HG02973 (cell line): ENCODE results near the gene POLR2J.
"Not testable (repeated sequence)": the region's sequence is repeated elsewhere in the genome, so short reads cannot be mapped to it uniquely, and the experiment has no call there.

Source experiments
- ATAC-seq: cut with Tn5 transposase; IDR thresholded peaks from one replicate; pipeline ENCODE4 v1.9.1; 2021; ENCODE audit warnings: moderate library complexity; ENCODE audit not compliant: unreplicated experiment

Gene POLR2J

DNA sequence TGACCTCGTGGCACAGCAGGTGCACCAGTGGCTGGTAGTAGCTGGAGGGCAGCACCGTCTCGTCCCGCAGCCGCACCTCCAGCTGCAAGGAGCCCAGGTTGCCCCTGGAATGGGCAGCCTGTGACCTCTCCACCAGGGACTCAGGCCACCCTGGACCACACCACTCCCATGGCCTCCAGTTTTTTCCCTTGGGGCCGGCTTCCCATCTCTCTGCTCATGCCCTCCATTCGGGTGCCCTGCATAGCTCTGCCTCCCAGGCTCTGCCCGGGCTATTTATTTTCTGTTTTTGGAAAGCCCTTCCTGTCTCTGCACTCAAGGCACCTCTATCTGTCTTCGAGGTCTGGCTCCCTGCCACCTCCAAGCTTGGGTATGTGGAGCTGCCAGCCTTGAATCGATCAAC is 18.1 kb upstream of the POLR2J start:
- ATAC-seq: not testable (repeated sequence)

DNA sequence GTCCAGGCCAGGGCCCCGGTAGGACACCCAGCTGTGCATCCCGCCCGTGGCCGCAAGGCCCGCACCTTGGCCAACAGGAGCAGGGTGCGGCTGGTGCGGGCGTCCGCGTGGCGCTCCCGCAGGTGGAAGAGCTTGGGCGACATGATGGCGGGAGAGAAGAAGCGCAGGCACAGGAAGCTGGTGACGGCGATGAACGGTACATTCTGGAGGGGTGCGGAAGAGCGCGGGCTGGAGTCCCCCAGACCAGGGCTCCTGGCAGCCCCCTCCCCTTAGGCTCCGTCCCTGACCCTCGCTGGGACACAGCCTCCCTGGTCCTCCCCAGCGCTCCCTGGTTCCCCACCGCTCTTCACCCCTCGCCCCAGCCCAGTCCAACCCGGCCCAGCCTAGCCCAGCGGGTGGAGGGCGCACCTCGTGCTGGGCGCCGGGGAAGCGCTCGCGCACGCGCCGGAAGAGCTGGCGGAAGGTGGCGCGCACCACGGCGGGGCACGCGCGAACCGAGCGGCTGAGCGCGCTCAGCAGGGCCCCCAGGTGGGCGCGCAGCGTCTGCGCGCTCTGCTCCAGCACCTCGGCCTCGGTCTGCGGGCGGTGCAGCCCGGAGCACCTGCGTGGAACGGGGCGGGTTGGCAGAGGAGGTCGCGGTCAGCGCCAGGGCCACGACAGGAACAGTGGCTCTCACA is 15.9 kb upstream of the POLR2J start:
- ATAC-seq: peak; percentile 59

GRCh38 chr7:102494026-102494425 is 15.3 kb upstream of the POLR2J start:
- ATAC-seq: not testable (repeated sequence)

DNA sequence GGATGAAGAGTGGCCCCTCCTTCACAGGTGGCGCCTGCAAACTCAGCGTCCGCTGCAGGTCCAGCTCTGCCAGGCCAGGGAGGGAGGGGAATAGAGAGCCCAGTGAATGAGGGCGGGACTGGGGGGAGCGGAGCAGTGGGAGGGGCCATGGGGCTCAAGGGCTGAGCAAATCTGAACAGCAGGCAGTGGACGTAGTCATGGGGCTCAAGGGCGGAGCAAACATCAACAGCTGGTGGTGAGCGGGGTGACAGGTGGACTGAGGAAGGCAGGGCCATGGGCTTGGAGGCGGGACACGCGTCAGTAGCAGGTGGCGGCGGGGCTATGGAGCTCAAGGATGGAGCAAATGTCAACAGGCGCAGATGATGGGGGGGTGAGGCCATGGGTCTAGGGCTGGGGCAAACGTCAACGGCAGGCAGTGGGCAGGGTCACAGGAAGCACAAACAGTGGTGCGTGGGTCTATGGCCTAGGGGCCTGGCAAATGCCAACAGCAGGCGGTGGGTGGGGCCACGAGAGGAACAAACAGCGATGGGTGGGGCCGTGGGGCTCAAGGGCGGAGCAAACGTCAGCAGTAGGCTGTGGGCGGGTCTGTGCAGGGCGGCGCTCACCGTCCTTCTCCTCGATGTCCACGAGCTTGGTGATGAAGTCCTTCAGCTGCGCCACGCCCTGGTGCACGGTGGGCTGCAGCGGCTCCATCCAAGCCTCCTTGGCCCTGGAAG is 14.7 kb upstream of the POLR2J start:
- ATAC-seq: peak; percentile 24

- ATAC-seq: peak; percentile 40
Measured at GRCh38 chr7:102490529-102491075, 11.9 kb upstream of the POLR2J start.

DNA sequence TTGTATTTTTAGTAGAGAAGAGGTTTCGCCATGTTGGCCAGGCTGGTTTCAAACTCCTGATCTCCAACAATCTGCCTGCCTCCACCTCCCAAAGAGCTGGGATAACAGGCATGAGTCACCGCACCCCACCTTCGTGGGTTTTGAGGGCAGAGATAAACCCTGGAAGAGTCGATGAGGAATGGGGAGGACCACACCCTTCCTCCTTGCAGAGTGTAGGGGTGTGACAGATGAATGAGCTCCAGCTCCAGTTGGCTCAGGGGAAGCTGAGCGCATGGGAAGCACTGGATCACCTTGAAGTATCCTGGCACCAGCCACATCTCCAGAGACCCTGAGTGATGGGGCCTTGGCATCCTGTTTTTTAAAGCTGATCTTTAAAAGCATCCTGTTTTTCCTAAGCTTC is 5.6 kb upstream of the POLR2J start:
- not testable (repeated sequence) for ATAC-seq

DNA sequence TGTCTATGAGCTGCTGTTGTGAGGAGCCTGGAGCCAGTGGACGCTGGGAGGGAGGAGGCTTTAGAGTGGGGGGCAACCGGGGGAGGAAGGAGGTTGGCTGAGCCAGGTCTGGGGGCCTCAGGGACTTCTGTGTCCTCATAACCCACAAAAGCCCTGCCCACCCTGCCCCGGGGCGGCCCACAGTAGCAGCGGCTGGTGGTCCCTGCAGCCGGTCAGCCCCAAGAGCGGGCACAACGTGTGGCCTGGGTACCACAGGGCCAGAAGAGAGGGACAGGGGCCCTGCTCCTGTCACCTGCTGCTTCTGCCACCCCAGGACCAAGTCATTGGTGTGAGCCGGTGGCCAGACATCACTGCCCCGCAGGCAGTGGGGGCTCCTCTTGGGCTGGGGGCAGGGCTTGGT is 3.2 kb upstream of the POLR2J start:
- not testable (repeated sequence) for ATAC-seq

DNA sequence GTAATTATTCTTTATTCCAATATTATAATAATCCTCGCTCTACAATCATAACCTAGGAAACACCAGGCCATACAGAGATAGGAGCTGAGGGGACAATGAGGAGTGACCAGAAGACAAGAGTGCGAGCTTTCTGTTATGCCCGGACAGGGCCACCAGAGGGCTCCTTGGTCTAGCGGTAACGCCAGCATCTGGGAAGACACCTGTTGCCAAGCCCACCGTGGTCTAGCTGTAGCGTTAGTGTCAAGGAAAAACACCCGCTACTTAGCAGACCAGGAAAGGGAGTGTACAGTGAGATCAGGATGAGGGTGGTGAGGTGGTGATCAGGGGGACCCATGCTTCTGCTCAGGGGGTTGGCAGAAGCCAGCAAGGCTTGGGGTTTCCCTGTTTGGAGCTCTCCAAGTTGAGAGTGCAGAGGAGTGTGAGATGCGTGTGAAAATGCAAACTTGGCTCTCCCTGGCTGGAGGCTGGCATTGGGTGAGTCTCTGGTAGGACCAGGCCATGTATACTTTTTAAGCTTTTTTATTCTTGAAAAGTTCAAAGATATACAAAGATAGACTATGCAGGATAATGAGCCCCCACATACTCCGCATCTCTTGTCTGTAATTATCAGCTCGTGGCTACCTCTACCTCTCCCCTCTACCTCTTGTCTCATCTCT is 1.4 kb upstream of the POLR2J start:
- not testable (repeated sequence) for ATAC-seq

DNA sequence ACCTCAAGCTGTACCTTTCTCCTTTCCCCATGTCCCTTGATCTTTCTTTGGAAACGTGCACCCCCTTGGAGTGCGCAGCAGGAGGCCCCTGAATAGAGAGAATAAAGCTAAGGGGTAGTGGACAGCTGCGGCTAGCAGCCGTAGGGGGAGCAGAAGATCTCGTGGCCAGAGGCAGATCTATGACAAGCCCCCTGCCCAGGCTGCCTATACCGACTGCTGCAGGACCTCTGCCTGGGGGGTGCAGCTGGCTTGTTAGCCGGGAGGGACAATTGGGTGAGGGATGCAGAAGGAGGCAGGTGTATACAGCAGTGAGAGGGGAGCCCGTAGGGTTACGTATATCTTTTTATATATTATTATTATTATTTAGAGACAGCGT is 475 bp upstream of the POLR2J start:
- ATAC-seq: peak; percentile 30

DNA sequence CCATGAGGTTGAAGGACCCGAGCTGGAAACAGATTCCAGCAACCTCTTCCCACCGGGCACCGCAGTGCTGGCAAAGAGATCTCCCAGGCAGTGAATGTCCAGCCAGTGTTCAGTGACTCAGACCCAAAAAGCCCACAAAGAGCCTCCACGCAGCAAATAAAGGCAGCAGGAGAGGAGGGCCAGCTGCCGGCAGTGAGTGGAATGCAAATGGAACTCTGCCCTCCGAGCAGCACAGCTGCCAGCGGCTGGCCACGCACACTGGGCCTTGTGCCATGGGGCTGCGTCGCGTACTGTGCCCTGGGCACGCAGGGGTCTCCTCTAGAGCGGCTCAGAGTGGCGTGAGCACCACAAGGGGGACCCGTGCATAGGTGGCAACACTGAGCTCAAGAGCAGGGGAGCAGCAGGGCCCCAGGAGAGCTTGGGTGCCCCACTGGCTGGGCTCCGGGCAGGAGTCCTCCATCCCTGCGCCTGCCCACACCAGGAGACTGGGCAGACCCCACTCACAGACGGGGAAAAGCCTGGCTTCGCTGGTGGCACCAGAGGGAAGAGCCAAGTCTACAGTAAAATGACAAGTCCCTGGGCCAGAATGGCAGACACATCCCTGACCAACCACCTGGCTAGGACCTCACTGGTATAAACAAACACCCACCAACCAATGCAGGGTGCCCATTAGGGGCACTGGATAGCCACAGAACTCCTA is 3.8 kb downstream of the POLR2J start:
- ATAC-seq: not testable (repeated sequence)

DNA sequence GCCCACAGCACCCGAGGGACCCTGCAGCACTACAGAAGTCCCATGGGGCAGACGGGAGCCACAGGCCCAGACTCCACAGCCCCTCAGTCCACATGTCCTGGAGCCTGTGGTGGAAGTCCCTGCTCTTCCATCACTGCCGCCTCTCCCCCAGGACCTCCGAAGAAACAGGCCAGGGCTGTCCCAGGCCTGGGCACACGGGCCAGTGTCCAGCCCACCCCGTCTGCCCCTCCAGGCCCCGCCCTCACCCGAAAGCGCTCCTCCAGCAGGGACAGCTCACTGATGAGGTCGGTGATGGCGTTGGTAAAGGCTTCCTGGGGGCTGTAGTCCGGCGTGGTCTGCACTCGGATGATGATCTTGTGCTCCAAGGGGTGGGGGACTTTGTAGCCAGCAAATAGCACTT is 4.6 kb downstream of the POLR2J start:
- not testable (repeated sequence) for ATAC-seq

- no peak for ATAC-seq
Measured at GRCh38 chr7:102473271-102473991, 5.3 kb downstream of the POLR2J start.

GRCh38 chr7:102472126-102473041 is 6.3 kb downstream of the POLR2J start:
- no peak for ATAC-seq

- no peak for ATAC-seq
Measured at GRCh38 chr7:102471791-102472125, 7.0 kb downstream of the POLR2J start.

GRCh38 chr7:102469972-102470825 is 8.5 kb downstream of the POLR2J start:
- no peak for ATAC-seq

DNA sequence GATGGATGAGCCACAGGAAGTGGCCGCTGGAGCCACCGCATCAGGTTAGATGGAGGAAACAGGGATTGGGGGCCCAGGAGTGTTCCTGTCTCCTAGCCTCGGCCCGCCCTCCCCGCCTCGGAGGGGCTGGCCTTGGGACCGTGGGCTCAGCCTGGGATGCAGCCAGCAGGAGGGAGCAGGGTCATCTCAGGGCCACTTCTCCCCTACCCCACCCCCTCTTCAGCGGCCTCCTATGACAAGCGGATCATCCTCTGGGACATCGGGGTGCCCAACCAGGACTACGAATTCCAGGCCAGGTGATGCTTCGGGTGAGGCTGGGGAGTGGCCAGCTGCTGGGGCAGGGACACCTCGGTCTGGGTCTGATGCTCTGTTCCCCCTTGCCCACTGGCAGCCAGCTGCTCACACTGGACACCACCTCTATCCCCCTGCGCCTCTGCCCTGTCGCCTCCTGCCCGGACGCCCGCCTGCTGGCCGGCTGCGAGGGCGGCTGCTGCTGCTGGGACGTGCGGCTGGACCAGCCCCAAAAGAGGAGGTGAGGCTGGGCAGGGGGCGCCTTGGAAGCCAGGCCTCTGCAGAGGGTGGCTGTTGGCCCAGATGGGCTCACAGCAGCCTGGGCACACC is 9.3 kb downstream of the POLR2J start:
- no peak for ATAC-seq

- no peak for ATAC-seq
Measured at GRCh38 chr7:102468478-102469350, 10.0 kb downstream of the POLR2J start.
